ENCODE results near the gene C1orf116. TPM values are rescaled to one million over a fixed set of nuclear protein-coding genes. Genes with fewer than 3 reads are reported as not detected.

C1orf116 gene
- total and polyA plus RNA-seq, 7 experiments from 2014 or later = 0.11 to 0.15 TPM; not detected in 5

DNA sequence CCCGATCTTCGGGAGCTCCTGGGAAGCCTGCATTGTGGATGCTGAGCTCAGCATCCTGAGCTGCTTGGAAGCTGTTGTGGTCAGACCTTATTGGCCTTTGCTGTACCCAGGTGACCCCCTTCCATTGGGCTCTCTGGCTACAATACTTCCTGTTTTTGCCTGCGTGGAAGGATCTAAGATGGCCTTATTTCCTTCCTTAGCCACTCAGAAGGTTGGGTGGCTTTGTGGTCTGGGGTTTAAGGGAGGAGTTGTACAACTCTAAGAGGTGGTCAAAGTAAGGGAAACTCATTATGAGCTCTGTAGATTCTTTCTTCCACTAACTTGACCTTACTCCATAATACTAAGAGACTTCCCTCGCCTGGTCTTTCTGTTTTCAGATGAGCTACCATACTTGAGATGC, 38.3 kb upstream of the C1orf116 start:
- Mint-ChIP-seq H3K27ac (peak overlapping the region; percentile 69 to 95 (median 71)), H3K4me3 (peak overlapping the region; percentile 63 to 87 (median 72)), H3K27me3 (peaks cover 0 to 19% (median 0%) of the 10 kb centered on the region in 5 donors), H3K36me3 (peaks cover 0 to 30% (median 14%) of the 10 kb centered on the region in 5 donors), H3K4me1 (peaks cover 26 to 47% (median 42%) of the 10 kb centered on the region in 7 donors), H3K9me3 (no peaks in the 10 kb centered on the region)
- intact Hi-C loops (cut with micrococcal nuclease) = loop anchor here in 1 of 2 donors (1.0 kb wide), 1 partner anchor 18 kb away; the partner anchor contains the start of gene PFKFB2
- Histone ChIP-seq H3K27me3 (ENCODE audit: control insufficient read depth in 2 of 2, insufficient read depth in 2 of 2, low read length in 2 of 2) (no peaks in the 10 kb centered on the region), H3K4me1 (ENCODE audit: control insufficient read depth in 2 of 2, insufficient read depth in 2 of 2, low read length in 2 of 2) (peaks cover 6 to 29% of the 10 kb centered on the region in 2 donors), H3K4me3 (ENCODE audit: low read length) (peak overlapping the region; percentile 11), H3K27ac (ENCODE audit: low read depth, low read length) (peak overlapping the region; percentile 38), H3K36me3 (ENCODE audit: control insufficient read depth in 2 of 3, insufficient read depth in 3 of 3, low read length in 3 of 3) (no peaks in the 10 kb centered on the region), H3K9me3 (ENCODE audit: control insufficient read depth in 2 of 3, low read length in 3 of 3) (no peaks in the 10 kb centered on the region)
- peak; percentile 65 for ATAC-seq
- CTCF ChIA-PET = interaction anchor here (0.5 to 2.6 kb wide), 8 partner anchors 12 to 421 kb away, joined by 3 to 9 read pairs (median 4); no protein-coding TSS in a partner anchor
- POLR2A ChIA-PET = interaction anchor here (0.6 to 2.0 kb wide), 5 partner anchors 15 to 53 kb away, joined by 3 to 10 read pairs (median 4); partner anchors contain the start of gene PFKFB2
- no peak for DNase-seq

DNA sequence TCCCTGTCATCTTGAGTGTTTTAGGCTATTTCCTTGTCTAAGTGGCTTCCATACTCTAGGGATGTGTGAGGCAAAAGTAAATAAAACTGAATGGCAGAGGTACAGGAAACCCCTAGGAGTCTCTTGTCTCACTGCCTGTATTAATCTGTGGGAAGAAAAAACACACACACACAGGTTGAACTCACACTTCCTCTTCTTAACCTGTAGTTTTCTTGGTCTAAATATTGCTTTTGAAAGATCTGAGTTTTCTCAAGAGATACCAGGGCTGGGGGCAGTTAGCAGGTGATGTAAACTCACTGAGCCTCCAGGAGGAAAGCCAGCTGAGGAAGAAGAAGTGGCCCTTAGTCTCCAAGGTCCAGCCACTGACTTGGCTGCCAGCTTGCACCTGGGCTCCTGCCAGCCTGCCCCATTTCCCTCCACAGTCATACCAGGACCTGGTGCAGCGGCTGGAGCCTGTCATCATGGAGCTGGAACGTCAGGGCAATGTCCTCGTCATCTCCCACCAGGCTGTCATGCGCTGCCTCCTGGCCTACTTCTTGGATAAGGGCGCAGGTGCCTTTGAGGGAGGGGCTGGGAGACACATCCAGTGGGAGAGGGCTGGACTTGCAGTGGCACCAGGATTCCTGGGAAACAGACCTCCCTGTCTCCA, 37.4 kb upstream of the C1orf116 start:
- peak overlapping the region; percentile 47 to 95 (median 70) for H3K27ac Mint-ChIP-seq
- DNase-seq = peak in 1 of 9 donors; percentile 21
- Histone ChIP-seq H3K9me3 (ENCODE audit: control insufficient read depth in 2 of 3, low read length in 3 of 3) (no peaks in the 10 kb centered on the region), H3K27ac (ENCODE audit: low read depth, low read length) (peak overlapping the region; percentile 38), H3K27me3 (ENCODE audit: control insufficient read depth in 2 of 2, insufficient read depth in 2 of 2, low read length in 2 of 2) (no peaks in the 10 kb centered on the region), H3K4me1 (ENCODE audit: control insufficient read depth in 2 of 2, insufficient read depth in 2 of 2, low read length in 2 of 2) (peaks cover 6 to 29% of the 10 kb centered on the region in 2 donors), H3K4me3 (ENCODE audit: low read length) (no peak overlapping the region), H3K36me3 (ENCODE audit: control insufficient read depth in 2 of 3, insufficient read depth in 3 of 3, low read length in 3 of 3) (no peaks in the 10 kb centered on the region)
- no peak for ATAC-seq
- no peaks in the 10 kb centered on the region for H3K9me3 Mint-ChIP-seq
- intact Hi-C loops (cut with micrococcal nuclease) = no loop called here
- H3K27me3 Mint-ChIP-seq = peaks cover 0 to 16% (median 0%) of the 10 kb centered on the region in 5 donors
- POLR2A ChIA-PET = interaction anchor here (1.2 to 1.4 kb wide), 3 partner anchors 14 to 20 kb away, joined by 3 read pairs; no protein-coding TSS in a partner anchor
- H3K4me3 Mint-ChIP-seq = peak overlapping the region in 7 of 10 donors; percentile 21 to 71 (median 65)
- H3K36me3 Mint-ChIP-seq = peaks cover 0 to 36% (median 14%) of the 10 kb centered on the region in 5 donors
- H3K4me1 Mint-ChIP-seq = peaks cover 26 to 47% (median 42%) of the 10 kb centered on the region in 7 donors
- CTCF ChIA-PET = interaction anchor here (0.5 to 2.6 kb wide), 4 partner anchors 13 to 422 kb away, joined by 3 to 9 read pairs (median 3); no protein-coding TSS in a partner anchor

DNA sequence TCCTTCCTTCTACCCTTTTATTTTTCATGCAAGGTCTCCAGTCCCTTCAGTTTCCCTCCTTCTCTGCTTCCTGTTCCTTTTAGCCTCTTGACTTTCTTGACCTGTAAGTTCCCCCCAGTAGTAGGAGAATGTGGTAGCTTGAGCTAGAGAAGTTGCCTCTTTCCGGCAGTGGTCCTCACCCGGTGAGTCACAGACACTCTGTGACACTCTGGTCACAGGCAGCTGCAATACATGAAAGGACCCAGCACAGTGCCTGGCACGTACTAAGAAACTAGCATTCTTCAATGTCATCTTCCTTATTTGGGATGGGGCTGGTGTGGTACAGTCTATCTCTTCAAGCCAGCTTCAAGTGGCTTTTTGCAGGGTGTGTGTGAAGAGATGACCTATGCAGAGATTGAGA, 36.5 kb upstream of the C1orf116 start:
- intact Hi-C loops (cut with micrococcal nuclease) = no loop called here
- peaks cover 6 to 29% of the 10 kb centered on the region in 2 donors for H3K4me1 ChIP-seq (ENCODE audit: control insufficient read depth in 2 of 2, insufficient read depth in 2 of 2, low read length in 2 of 2)
- no peak for DNase-seq
- H3K27ac Mint-ChIP-seq = peak overlapping the region in 7 of 9 donors; percentile 56 to 85 (median 69)
- CTCF ChIA-PET = interaction anchor here (1.4 kb wide), 1 partner anchor 19 kb away, joined by 3 read pairs; no protein-coding TSS in a partner anchor
- H3K9me3 ChIP-seq (ENCODE audit: control insufficient read depth in 2 of 3, low read length in 3 of 3) = no peaks in the 10 kb centered on the region
- no peaks in the 10 kb centered on the region for H3K9me3 Mint-ChIP-seq
- peaks cover 0 to 37% (median 14%) of the 10 kb centered on the region in 5 donors for H3K36me3 Mint-ChIP-seq
- H3K27me3 Mint-ChIP-seq = peaks cover 0 to 8% (median 0%) of the 10 kb centered on the region in 5 donors
- no peak overlapping the region for H3K27ac ChIP-seq (ENCODE audit: low read depth, low read length)
- peaks cover 26 to 47% (median 42%) of the 10 kb centered on the region in 7 donors for H3K4me1 Mint-ChIP-seq
- no peaks in the 10 kb centered on the region for H3K36me3 ChIP-seq (ENCODE audit: control insufficient read depth in 2 of 3, insufficient read depth in 3 of 3, low read length in 3 of 3)
- H3K4me3 ChIP-seq (ENCODE audit: low read length) = no peak overlapping the region
- H3K27me3 ChIP-seq (ENCODE audit: control insufficient read depth in 2 of 2, insufficient read depth in 2 of 2, low read length in 2 of 2) = no peaks in the 10 kb centered on the region
- peak; percentile 51 for ATAC-seq
- H3K4me3 Mint-ChIP-seq = peak overlapping the region in 3 of 10 donors; percentile 16 to 71 (median 33)
- POLR2A ChIA-PET = interaction anchor here (1.4 kb wide), 1 partner anchor 19 kb away, joined by 3 read pairs; no protein-coding TSS in a partner anchor

DNA sequence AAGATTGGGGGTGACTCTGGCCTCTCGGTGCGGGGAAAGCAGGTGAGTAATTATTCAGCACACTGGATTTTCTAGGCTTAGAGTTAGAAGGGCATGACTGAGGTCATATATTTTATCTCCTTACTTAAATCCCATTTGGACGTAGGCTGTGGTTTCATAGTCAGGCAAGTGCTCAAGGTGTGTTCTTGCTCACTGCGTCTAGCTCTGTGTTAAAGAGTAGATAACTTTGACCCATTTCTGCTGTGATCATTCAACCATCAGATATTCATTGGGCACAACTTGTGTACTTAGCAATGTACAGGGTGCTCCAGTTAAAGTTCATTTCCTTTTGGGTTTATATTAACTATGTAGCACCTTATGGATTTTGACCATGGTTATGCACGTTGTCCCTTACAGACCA, 35.1 kb upstream of the C1orf116 start:
- ChIA-PET CTCF (interaction anchor here (1.5 kb wide), 1 partner anchor 18 kb away, joined by 3 read pairs; no protein-coding TSS in a partner anchor), POLR2A (no interaction called here)
- Mint-ChIP-seq H3K9me3 (no peaks in the 10 kb centered on the region), H3K4me1 (peaks cover 26 to 40% (median 37%) of the 10 kb centered on the region in 7 donors), H3K36me3 (peaks cover 4 to 51% (median 16%) of the 10 kb centered on the region in 5 donors), H3K27me3 (peaks cover 0 to 2% (median 0%) of the 10 kb centered on the region in 5 donors), H3K27ac (peak overlapping the region in 1 of 9 donors; percentile 6), H3K4me3 (no peak overlapping the region)
- Histone ChIP-seq H3K27me3 (ENCODE audit: control insufficient read depth in 2 of 2, insufficient read depth in 2 of 2, low read length in 2 of 2) (no peaks in the 10 kb centered on the region), H3K27ac (ENCODE audit: low read depth, low read length) (no peak overlapping the region), H3K4me3 (ENCODE audit: low read length) (no peak overlapping the region), H3K4me1 (ENCODE audit: control insufficient read depth in 2 of 2, insufficient read depth in 2 of 2, low read length in 2 of 2) (peaks cover 6 to 29% of the 10 kb centered on the region in 2 donors), H3K9me3 (ENCODE audit: control insufficient read depth in 2 of 3, low read length in 3 of 3) (no peaks in the 10 kb centered on the region), H3K36me3 (ENCODE audit: control insufficient read depth in 2 of 3, insufficient read depth in 3 of 3, low read length in 3 of 3) (peaks cover 0 to 10% (median 0%) of the 10 kb centered on the region in 3 experiments)
- intact Hi-C loops (cut with micrococcal nuclease) = no loop called here
- DNase-seq = no peak
- no peak for ATAC-seq

DNA sequence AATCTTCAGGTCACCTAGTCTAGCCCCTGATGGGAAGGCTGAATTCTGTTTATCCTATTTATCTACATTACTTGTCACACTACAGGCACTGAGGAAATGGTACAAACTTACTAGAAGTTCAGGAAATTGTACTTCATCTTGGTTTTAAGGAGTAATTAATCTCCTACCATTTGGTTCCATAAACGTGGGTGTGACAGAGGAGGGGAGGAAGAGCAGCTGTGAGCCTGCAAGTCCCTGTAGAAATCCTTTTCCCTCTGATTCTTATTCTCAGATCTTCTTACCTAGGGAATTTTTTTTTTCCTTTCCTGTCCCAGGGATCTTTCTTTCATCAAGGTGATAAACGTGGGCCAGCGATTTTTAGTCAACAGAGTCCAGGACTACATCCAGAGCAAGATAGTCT, 34.6 kb upstream of the C1orf116 start:
- H3K27me3 Mint-ChIP-seq = no peaks in the 10 kb centered on the region
- peaks cover 26 to 35% (median 33%) of the 10 kb centered on the region in 7 donors for H3K4me1 Mint-ChIP-seq
- Histone ChIP-seq H3K27me3 (ENCODE audit: control insufficient read depth in 2 of 2, insufficient read depth in 2 of 2, low read length in 2 of 2) (no peaks in the 10 kb centered on the region), H3K27ac (ENCODE audit: low read depth, low read length) (no peak overlapping the region), H3K36me3 (ENCODE audit: control insufficient read depth in 2 of 3, insufficient read depth in 3 of 3, low read length in 3 of 3) (peaks cover 0 to 15% (median 0%) of the 10 kb centered on the region in 3 experiments), H3K4me1 (ENCODE audit: control insufficient read depth in 2 of 2, insufficient read depth in 2 of 2, low read length in 2 of 2) (peaks cover 6 to 29% of the 10 kb centered on the region in 2 donors), H3K4me3 (ENCODE audit: low read length) (no peak overlapping the region), H3K9me3 (ENCODE audit: control insufficient read depth in 2 of 3, low read length in 3 of 3) (no peaks in the 10 kb centered on the region)
- H3K27ac Mint-ChIP-seq = peak overlapping the region in 2 of 9 donors; percentile 6 to 17
- ATAC-seq = no peak
- H3K9me3 Mint-ChIP-seq = no peaks in the 10 kb centered on the region
- intact Hi-C loops (cut with micrococcal nuclease) = no loop called here
- H3K4me3 Mint-ChIP-seq = no peak overlapping the region
- CTCF ChIA-PET = interaction anchor here (0.6 to 1.5 kb wide), 2 partner anchors 17 to 434 kb away, joined by 3 to 4 read pairs; no protein-coding TSS in a partner anchor
- DNase-seq = no peak
- POLR2A ChIA-PET = no interaction called here
- peaks cover 4 to 56% (median 18%) of the 10 kb centered on the region in 5 donors for H3K36me3 Mint-ChIP-seq

DNA sequence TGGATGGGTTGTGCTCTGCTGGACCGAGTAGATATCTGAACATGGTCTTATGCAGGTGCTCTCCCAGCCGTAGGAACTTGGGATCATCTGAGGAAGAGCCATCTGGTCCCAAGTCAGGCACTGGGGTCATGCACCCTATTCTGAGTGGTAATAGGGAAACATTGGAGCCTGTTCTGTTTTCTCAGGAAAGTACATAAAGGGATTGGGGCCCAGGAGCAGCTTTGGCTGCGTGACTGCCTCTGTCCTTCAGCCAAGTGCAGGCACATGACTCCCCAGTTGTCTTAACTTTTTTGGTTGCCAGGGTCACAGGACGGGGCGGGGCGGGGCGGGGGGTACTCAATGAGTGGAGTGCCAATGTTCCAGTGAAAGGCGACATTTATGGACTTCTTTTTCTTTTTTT, 32.0 kb upstream of the C1orf116 start:
- no peak overlapping the region for H3K4me3 Mint-ChIP-seq
- peaks cover 7 to 67% (median 13%) of the 10 kb centered on the region in 5 donors for H3K36me3 Mint-ChIP-seq
- DNase-seq = no peak
- H3K4me1 Mint-ChIP-seq = peaks cover 7 to 9% (median 8%) of the 10 kb centered on the region in 7 donors
- ChIA-PET CTCF (interaction anchor here (1.2 to 1.3 kb wide), 2 partner anchors 15 to 28 kb away, joined by 4 read pairs; no protein-coding TSS in a partner anchor), POLR2A (no interaction called here)
- peaks cover 0 to 17% (median 0%) of the 10 kb centered on the region in 3 experiments for H3K36me3 ChIP-seq (ENCODE audit: control insufficient read depth in 2 of 3, insufficient read depth in 3 of 3, low read length in 3 of 3)
- no peak for ATAC-seq
- H3K9me3 Mint-ChIP-seq = no peaks in the 10 kb centered on the region
- peak overlapping the region in 1 of 9 donors; percentile 41 for H3K27ac Mint-ChIP-seq
- no peak overlapping the region for H3K27ac ChIP-seq (ENCODE audit: low read depth, low read length)
- H3K4me3 ChIP-seq (ENCODE audit: low read length) = no peak overlapping the region
- H3K4me1 ChIP-seq (ENCODE audit: control insufficient read depth in 2 of 2, insufficient read depth in 2 of 2, low read length in 2 of 2) = peaks cover 0 to 6% of the 10 kb centered on the region in 2 donors
- no peaks in the 10 kb centered on the region for H3K27me3 ChIP-seq (ENCODE audit: control insufficient read depth in 2 of 2, insufficient read depth in 2 of 2, low read length in 2 of 2)
- H3K27me3 Mint-ChIP-seq = no peaks in the 10 kb centered on the region
- intact Hi-C loops (cut with micrococcal nuclease) = no loop called here
- H3K9me3 ChIP-seq (ENCODE audit: control insufficient read depth in 2 of 3, low read length in 3 of 3) = no peaks in the 10 kb centered on the region

Data from naive thymus-derived CD4-positive, alpha-beta T cell (primary cell).